HG02588 (cell line): ENCODE data around the gene RNF213.
A peak's percentile ranks its signal among the peaks of the same experiment; 100 is the strongest.

Experiments used
- ATAC-seq: cut with Tn5 transposase; IDR thresholded peaks from one replicate; pipeline ENCODE4 v1.9.1; 2021; ENCODE audit warnings: mild to moderate bottlenecking, moderate library complexity; ENCODE audit not compliant: unreplicated experiment

The RNF213 gene

DNA sequence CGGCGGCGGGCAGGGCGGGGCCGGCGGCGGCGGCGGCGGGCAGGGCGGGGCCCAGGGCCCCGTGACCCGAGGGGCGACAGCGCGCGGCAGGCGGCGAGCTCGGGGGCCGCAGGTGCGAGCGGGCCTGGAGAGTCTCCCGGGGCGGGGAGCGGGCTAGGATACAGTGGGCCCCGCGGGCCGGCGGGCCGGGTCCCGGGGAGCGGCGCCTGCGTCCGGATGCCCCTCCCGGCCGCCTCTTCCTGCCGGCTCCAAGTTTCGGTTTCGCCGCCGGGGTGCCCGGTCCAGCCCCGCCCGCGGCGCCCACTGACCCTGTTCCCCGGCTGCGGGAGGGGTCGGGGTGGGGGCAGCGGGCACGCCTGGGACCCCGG, at the start of gene RNF213:
Gene RNF213 (plus strand): TSS at position 62 of the 368 bp plus-strand sequence. CDS start 2,830 bp downstream, outside the sequence.
- peak; percentile 32 for ATAC-seq

DNA sequence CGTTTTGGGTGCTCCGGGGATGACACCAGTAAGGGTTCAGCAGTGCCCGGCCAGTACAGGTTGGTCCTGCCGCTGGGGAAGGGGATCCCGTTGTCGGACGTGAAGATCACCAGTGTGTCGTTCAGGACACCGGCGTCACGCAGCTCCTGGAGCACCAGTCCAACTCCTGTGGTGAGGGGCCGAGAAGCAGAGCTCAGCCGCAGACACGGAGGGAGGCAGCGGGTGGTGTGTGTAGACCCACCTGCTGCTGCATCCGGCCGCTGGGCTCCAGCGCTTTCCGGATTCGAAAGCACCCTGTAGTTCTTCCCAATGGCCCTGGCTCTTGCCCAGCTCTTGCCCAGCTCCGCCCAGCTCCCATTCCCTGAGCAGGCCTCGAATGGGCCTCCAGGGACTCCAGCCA, 48.5 kb upstream of the RNF213 start:
- no peak for ATAC-seq

DNA sequence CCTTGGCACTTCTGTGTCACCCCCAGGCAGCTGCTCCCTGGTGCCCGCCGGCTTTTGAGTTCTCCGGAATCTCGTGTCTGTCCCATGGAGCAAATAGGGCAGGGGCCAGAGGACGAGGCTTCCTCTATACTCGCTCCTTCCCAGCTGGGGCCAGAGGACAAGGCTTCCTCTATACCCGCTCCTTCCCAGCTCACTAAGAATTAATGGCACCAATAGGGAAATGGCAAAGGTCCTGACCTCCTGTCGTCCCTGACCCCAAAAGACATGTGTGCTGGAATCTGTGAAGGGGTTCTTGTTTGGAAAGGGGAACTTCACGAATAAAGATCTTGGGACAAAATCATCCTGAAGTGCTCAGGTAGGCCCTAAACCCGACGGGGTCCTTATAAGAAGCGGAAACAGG, 48.1 kb upstream of the RNF213 start:
- no peak for ATAC-seq

DNA sequence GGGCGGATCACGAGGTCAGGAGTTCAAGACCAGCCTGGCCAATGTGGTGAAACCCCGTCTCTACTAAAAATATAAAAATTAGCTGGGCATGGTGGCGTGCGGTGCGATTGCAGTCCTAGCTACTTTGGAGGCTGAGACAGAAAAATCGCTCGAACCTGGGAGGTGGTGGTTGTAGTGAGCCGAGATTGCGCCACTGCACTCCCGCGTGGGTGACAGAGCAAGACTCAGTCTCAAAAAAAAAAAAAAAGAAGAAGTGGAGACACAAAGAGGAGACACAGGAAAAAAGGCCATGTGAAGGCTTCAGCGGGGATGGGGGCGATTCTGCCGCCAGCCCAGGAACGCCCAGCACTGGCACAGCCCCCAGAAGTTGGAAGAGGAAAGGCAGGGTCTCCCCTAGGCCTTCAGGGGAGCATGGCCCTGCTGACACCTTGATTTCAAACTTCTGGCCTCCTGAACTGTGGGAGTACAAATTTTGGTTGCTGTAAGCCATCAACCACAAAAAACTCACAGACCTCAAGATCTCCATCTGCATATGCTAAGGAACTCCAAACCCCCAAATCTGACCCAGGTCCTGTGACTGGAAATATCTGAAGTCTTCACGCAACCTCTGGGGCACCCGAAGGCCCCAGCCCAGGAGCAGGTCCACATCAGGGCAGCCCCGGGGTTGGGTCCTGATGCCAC, 47.5 kb upstream of the RNF213 start:
- no peak for ATAC-seq

DNA sequence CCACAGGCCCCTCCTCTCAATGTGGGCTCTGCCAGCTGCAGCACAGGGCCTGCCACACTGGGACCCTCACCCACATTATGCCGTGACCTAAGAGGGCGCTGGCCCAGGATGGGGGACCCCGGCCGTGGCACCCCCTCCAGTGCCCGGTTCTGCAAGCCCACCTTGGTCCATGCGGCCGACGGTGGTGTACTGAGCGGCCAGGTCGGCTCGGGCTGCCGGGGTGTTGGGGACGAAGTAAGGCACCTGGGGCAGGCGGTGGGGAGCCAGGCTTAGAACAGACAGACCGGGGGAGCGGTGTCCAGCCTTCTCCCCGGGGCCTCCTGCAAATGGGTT, 47.0 kb upstream of the RNF213 start:
- no peak for ATAC-seq

DNA sequence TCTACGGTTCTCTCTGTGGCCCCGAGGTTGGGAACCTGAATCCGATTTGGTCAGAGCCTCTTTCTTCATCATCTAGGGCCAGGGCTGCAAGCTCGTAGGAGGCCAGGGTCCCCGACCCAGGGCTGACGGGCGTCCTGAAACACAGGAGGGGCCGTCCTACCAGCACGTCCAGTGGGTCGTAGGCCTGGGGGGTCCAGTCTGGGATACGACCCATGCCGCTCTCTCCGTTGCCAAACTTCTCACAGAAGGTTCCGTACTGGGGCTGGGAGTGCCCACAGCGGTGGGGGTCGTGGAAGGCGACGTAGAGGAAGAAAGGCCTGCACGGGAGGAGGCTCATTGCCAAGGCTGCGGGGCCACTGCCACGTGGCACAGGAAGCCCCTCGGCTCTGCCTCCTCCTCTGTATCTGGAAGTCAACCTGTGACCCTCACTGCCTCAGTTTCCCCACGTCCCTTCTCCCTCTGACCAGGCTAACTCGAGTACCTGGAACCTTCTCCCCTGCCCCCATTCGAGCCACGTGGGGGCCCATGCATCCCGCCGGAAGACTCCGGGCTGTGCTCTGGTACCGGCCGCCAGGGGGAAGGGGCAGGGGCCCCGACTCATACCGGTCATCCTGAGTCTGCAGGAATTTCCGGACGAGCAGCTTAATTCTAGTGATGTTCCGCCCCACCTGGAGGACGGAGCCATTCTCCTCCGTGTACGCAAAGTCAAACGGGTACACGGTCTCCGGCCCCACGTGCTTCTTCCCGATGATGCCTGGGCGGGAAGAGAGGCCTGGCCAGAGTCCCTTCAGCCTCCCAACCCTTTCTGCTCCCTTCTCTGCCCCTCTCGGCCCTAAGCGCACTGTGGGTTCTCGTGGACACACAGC, 46.4 kb upstream of the RNF213 start:
- ATAC-seq: no peak

DNA sequence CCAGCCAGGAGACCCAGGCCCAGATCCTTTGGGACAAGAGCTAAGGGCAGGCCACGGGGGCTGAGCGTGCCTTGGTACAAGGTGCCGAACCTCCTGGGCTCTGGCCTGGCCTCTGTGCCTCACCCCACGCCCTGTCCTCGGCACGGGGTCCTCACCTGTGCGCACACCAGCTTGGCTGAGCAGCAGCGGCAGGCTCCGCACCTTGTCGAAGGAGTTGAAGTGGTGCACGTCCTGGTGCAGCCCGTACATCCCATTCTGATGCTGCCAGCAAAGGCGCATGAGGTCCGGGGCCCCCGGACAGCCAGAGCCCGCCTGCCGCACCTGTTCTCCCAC, 45.8 kb upstream of the RNF213 start:
- no peak for ATAC-seq

DNA sequence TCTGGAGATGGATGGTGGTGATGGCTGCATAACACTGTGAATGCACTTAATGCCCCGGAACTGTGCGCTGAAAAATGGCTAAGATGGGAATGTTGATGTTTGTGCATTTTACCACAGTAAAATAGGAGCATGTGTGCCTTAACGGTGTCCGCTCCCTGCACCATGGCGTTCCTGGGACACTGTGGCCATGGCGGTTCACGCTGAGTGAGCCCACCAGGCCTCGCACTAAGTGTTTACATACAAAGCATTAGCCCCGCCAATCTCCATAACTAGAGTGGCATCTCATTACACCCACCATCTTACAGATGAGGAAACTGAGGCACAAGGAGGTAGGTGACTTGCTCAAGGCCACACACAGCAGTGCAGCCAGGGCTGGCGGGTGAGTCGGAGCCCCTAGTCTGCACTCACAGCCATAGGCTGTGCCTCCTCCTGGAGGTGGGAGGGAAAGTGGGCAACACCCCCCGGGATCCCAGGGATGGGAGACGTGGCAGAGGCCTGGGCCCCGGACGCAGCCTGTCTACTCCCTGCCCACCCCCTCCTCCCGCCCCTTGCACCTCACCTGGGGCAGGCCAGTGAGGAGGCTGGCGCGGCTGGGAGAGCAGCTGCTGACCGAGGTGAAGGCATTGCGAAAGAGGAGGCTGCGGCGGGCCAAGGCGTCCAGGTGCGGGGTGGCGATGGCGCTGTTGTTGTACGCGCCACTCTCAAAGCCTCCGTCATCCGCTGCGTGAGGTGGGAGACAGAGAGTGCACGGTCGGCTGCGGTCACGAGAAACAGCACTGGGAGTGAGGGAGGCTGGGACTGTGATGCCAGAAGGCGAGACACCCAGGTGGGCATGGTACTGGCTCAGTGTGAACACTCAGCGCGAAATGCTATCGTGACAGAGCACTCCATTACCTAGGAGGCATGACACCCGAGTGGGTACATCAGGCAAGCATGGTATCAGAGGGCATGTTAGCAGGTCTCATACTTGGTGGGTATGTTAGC, 43.9 kb upstream of the RNF213 start:
- no peak for ATAC-seq

DNA sequence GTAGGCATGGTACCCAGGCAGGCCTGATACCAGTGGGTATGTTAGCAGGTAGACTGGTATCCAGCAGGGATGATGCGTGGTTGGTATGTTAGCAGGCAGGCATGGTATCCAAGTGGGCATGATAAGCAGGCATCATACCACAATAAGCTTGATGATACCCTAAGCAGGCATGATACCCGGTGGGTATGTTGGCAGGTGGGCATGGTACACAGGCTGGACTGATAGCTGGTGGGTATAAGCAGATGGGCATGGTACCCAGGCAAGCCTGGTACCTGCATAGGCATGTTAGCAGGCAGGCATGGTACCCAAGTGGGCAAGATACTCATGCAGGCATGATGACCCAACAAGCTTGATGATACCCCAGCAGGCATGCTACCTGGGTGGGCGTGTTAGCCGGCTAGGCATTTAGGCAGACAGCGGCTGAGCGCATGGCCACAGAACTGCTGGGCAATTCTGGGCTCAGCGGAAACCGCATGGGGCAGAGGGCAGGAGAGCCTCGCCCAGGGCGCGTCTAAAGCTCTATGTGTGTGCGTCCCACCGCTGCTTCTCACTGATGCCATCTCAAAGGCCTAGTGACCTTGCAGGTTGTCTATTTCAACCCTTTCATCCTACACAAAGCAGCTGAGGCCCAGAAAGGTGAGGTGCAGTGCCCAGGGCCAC, 42.8 kb upstream of the RNF213 start:
- no peak for ATAC-seq

DNA sequence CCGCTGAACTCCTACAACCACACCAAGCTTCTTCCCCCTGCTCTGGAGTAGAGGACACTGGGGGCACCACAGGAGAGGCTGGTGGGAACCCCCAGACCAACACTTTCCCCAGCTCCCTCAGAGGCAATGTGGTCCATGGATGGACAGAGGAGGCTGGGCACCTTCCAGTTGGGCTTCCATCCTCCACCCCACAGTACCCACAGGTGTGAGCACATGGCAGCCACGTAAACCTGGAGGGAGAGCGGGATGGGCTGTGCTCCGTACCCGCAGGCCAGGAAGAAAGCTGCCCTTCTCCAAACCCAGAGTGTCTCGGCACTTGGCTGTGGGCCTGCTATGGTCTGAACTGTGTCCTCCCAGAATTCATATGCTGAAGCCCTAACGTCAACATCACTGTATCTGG, 42.3 kb upstream of the RNF213 start:
- ATAC-seq: no peak

DNA sequence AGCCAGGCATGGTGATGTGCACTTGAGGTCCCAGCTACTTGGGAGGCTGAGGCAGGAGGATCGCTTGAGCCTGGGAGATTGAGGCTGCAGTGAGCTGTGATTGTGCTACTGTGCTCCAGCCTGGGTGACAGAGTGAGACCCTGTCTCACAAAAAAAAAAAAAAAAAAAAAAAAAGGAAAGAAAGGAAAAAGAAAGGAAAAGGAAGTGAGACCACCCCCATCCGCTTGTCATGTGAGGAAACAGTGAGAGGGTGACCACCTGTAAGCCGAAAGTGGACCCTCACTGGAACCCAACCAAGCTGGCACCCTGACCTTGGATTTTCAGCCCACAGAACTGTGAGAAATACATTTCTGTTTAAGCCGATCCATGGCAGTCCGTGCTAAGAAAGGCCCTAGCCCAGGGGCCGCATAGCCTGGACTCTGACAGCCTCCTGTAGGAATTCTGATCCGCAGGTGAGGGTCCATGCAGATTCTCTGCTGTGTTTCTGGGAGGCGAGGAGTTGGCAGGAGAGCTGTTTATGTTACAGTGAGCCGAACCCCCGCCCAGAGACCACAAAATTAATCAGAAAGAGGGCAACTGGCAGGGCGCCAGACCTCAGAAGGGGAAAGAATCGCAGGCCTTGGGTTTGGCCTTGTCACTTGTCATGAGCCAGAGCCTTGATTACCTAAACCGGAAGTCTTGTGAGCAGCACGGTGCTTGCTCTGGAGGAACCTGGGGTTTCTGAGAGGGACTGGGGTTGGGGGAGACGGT, 41.5 kb upstream of the RNF213 start:
- ATAC-seq: no peak

DNA sequence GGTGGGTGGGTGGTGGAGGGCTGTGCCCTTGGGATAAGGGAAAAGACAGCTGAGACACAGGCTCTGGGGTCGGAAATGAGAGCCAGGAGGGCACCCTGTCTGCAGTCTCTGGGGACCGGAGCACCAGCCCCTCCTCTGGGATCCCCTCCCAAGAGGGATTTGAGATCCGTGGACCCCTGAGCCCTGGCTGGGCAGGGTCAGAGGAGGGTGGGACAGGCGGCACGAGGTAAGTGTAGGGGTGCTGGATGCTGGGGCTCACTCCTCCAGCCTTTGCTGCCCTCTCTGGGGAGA, 40.9 kb upstream of the RNF213 start:
- ATAC-seq: no peak

DNA sequence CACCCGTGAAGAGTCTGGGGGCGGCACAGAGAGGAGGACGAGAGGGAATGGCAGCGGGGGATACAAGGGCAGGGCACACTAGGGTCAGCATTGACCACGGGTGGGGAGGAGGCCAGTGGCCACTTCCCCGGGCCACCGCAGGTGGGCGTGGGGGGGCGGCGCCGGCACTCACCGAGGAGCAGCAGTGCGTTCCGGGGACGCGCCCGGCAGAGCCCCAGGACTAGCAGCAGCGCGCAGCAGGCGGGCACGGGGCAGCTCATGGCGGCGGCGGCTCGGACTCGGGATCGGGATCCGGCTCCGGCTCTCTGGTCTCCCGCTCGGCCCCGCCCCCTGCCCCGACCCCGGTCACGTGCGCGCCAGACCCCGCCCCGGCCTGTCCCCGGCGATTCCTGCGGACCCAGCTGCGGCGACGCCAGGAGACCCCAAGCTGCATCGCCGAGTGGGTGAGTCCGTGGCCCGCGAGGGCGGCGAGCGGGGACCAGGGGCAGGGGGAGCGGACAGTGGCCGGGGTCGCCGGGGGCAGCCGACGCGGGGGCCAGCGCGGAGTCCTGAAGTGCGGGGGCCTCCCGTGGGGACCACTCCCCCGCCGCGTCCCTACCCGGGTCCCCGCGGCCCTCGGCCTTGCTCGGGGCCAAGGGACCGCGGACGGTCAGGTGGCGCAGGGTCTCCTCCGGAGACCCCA, 40.5 kb upstream of the RNF213 start, which contains the start of the genes SGSH and SLC26A11:
Gene SGSH (minus strand): TSS at position 280 of the 682 bp plus-strand sequence. CDS start 20 bp downstream, at position 260.
Gene SLC26A11 (plus strand): TSS at position 374 of the 682 bp plus-strand sequence. CDS start 1,134 bp downstream, outside the sequence.
- ATAC-seq: no peak

DNA sequence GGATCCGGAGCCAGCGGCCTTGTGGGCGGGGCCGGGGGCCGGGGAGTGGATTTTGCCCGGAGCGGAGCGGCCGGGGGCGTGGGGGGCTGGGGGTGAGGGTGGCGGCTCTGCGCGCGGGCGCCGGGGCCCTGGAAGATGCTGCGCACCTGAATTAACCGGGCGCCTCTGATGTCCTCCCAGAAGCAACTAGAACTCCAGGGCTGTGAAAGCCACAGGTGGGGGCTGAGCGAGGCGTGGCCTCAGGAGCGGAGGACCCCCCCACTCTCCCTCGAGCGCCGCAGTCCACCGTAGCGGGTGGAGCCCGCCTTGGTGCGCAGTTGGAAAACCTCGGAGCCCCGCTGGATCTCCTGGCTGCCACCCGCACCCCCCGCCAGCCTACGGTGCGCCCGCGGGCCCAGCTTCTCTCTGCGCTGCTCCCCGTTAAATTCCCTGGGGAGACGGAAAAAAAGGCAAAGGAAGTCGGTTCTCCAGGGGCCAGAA, 39.9 kb upstream of the RNF213 start:
- ATAC-seq: no peak

DNA sequence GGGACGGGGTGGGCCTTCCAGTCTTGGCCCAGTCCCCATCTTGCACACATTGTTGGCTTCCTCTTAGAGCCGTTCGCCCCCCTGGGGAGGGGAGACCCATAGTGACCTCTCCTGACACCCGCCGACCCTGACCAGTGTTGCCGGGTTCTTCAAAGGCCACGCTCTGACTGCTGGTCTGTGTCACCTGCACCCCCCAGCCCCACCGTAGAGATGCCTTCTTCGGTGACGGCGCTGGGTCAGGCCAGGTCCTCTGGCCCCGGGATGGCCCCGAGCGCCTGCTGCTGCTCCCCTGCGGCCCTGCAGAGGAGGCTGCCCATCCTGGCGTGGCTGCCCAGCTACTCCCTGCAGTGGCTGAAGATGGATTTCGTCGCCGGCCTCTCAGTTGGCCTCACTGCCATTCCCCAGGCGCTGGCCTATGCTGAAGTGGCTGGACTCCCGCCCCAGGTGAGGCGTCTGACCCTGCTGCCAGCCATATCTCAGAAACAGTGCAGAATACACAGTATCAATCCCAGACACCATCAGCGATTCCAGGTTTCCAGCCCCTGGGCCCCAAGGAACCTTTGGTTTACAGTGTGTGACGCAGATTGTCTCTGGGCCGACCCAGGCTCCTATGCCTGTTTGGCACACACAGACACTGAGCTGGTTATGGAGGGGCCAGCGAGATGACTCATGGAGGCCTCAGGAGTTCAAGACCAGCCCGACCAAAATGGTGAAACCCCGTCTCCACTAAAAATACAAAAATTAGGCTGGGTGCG, 39.1 kb upstream of the RNF213 start:
- no peak for ATAC-seq

DNA sequence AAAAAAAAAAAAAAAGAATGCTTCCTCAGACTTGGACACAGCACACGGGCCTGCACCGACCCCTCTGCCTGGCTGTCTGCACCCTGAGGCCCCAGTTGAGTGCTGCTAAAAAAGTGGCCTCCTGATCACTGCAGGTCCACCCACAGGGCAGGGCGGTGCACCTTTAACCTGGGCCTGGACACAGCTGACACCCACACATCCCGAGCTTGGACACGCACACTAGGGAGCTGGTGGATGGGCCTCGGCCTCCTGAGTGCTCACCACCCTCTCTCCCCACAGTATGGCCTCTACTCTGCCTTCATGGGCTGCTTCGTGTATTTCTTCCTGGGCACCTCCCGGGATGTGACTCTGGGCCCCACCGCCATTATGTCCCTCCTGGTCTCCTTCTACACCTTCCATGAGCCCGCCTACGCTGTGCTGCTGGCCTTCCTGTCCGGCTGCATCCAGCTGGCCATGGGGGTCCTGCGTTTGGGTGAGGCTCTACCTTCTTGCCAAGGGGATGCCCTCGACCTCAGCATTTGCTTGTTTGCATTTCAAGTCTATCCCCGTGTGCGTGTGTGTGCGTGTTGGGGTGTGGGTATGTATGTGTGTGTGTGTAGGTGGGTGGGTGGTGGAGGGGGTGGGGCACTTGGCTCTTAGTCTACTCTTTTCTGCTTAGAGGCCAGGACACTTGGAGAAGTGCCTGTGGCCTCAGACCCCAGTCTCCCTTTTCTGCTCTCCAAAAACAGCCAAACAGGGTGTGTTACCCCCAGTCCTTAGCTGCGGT, 38.1 kb upstream of the RNF213 start:
- no peak for ATAC-seq

DNA sequence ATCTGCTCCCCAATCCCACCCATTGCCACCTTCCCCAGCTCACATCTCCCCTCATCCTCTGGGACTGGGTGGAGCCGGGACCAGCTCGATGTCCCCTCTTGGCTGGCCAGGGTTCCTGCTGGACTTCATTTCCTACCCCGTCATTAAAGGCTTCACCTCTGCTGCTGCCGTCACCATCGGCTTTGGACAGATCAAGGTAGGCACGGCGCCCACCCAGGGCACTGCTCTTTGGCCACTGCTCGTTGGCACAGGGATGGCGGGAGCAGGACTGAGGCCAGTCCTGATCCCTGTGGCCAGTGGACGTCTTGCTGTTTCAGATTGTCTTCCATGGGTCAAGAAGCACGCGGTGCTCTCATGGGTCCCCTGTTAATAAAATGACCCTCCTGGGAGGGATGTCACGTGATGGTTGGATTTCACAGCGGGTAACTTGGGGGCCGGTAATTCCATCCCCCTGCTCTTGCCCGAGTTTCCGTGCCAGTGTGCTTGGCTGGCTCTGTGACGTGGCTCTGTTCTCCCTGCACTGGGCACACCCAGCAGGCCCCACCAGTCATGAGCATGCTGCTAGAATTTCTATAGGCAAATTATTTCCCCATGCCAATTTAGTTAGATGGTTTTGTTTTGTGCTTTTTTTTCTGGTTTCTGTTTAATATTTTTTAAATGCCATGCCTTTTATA, 37.4 kb upstream of the RNF213 start:
- ATAC-seq: no peak
